Ureter (tissue), 1 donor: ENCODE data around the gene KRT4. TPM values are rescaled to one million over a fixed set of nuclear protein-coding genes. Genes with fewer than 3 reads are reported as not detected.
A peak's percentile ranks its signal among the peaks of the same experiment; 100 is the strongest.

ENCODE experiments used
- DNase-seq: peaks from one replicate; pipeline ENCODE4 v3.0.0-alpha.2; 2020; ENCODE audit warnings: low spot score
- total RNA-seq: library from RNA; stranded (reverse); gene quantifications from one replicate; pipeline ENCODE4 v1.2.4, GENCODE V29; 2023
- donor health status: DM: yes; HTN: yes; CAD: no.

KRT4 gene
- total RNA-seq, 1 donor from 2014 or later: 0.81 TPM

DNA sequence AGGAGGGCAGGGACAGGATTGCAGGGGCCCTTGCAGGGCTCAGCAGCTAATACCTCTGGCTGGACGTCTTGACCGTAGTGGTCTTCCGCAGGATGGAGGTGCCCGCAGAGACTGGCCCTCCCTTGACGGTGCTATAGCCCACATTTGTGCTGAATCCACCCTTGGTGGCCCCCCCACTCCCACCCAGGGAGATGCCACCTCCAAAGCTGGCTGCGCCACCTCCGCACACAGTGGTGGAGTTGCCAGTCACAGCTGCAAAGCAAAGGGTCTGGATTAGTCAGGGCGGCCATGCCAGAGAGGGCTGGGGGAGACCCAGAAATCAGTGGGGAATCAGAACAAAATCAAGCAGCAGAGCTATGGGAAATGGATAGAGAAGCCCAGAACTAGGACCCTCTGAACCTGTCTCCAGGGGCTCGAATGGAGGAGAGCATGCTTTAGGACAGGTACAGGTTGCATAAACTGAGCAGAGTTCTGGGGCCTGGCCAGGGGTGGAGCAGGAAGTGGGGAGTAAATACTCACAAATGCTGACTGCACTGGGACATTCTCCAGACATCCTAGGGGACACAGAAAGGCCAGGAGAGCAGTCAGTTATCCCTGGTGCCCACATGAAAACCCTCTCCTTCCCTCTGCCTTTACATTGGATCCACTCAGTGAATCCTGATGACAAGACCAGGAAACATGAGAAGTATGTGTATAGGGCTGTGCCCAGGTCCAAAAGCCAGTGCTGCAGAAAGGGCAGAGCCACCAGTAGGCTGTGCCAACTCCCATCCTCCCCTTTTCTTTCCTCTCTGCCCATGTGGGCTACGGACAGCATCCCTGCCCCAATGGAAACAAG, 8.1 kb upstream of the KRT4 start:
- DNase-seq: peak; percentile 51

DNA sequence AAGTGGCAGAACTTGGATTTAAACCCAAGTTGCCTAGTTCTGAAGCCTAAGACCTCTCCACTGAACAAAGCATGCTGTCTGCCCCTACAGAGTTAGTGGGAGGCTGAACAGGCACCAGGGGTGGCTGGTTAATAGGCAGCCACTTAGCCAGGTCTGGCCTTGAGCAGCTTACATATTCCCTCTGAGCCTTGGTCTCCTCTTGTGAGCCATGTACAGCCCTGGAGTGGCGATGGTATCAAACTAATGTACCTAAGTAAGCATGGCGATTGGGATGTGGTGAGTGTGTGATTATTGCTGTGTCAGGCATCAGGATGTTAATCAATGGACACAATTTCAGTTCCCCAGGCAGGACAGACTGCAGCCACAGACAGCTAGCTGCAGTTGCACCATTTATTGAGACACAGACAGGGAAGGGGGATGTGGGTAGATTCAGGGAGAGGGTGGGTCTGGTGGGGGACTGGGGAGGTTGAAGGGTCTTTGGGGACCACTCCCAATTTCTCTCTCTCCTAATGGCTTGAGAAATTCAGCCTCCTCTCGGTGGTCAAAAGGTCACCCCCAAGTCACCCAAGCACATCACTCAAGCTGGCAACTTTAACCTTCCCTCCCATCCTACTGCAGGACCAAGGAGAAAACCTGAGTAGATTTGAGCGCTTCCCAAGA, 7.3 kb upstream of the KRT4 start:
- no peak for DNase-seq

DNA sequence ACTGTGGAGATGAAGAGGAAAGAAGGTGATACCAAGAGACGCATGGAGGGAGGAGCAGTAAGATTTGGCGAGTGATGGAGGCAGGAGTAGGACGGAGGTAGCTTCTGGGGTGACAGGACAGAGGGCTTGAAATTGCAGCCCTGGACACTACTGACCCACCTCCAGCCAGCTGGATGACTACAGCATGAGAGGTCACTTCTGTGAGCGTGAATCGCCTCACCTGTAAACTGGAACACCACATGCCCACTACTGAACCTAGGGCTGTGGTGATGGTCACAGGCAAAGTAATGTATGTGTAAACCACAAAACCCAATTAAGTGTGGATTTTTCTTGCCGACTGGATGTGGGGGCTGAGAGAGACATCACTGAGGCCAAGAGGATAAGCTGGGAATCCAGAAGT, 6.6 kb upstream of the KRT4 start:
- no peak for DNase-seq

DNA sequence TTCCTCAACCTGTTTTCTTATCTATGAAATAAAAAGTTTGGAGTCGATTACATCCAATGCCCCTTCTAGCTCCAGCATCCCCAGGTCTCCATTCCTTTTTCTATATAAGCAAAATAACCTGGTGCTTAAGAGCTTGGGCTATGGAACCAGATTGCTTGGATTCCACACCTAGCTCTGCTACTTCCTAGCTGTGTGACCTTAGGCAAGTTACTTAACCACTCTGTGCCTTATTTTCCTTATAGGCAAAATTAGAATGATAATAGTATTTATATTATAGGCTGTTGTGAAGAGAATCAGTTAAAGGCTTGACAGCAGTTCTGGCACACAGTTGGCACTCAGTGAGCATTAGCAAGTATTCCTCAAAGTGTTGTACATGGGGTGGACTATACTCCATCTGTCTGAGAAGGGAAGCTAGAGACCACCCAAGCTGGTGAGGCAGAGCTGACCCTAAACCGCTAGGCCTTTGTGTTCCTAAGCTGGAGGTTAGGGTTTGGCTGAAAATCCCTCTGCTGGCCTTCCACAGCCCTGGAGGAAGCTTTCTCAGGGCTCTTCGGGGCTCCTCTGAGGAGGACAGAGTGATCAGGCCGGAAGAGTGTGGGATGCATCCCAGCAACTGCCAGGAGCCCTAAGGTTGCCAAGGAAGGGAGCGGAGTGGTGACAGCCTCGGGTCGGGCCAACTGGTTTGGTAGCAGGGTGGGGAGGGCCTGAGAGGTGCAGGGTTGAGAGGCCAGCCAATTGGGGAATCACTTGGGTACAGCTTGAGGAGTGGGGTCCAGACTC, 6.0 kb upstream of the KRT4 start:
- no peak for DNase-seq

DNA sequence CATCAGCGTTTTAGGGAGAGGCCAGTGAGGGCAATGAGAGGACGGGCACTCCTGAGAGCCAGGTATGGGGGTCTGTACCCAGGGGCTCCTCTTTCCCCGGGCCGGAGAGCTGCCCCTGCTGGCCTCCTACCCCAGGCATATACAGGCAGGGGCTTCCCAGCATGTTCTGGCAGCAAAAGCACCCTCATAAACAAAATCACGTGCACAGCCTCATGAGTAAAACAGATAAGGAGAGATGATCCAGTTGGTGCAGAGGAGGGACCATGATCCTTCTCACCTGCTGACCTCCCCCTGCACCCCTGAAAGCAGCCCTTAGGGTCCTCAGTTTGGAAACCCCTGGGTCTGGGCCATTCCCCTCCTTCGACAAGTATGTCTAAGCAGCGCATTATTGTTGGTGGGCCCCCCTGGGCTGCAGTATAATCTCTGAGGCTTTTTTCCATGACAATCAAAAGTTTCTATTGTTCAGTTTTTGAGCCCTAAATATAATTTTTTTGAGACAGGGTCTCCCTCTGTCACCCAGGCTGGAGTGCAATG, 5.0 kb upstream of the KRT4 start:
- no peak for DNase-seq

DNA sequence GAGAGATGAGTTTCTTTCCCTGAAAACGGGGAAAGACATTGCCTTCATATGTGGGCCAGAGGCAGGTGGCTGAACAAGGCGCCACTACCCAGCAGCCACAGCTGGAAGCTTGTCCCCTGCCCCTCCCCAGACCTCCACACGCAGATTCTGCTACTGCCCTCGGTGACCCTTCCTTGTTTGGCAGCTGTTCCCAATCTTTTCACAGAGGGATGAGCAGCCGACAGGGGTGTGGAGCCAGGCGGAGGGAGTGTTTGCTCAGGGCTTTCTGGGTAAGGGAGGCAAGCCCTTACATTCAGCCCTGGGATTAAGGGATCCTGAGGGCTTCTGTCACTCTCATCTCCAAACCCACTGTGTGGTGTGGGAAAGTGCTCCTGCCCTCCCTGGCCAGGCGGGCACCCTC, 4.5 kb upstream of the KRT4 start:
- DNase-seq: no peak

DNA sequence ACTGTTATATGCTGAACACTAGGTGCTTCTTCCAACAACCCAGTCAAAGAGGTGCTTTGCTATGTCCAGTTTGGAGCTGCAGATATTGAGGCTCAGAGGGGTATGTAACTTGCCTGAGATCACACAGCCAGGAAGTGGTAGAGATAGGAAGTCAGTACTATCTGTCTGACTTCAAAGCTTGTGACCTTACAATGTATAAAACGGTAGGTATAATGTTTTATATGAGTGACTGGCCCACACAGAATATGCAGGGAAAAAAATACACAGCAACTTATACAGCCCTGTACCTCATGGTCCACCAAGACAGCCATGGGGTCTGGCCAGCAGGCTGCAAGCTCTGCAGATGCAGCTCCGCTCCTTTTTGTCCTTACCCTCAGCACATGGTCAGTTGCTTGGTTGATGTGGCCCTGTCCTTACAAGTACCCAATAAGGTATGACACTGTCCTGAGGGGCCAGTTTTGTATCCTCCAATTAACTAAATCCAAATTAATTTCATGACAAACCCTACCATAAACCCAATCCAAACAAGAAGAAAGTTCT, 3.9 kb upstream of the KRT4 start:
- DNase-seq: no peak

DNA sequence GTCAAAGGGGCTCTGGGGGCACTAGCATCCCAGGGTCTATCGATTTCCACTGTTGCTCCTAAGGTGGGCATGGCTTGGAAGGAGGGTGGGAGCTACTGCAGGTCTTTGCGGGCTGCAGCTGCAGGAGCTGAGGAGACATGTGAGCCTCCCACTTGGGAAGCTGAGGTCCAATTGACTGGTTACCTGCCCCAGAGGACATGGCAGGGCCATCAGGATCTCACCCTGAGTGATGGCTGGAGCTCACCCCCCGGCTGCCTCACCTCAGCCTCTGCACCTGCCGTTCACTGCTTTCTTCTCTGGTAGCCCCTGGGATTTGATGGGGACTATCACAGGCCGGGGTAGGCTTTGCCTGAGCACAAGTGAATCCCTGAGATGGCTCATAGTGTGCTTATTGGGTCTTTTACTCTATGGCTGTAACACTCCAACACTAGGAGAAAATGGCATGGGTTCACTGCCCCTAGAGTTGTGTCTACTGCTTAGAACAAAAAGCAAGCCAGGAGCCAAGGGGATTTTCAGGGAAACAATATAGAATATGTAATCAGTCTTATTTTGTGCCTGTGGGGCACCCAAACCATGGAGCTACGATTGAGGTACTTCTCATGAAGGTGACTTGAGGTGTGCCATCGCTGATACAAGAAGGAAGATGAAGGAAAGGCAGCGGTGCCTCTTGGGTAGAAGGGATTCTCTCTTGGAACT, 3.2 kb upstream of the KRT4 start:
- no peak for DNase-seq

DNA sequence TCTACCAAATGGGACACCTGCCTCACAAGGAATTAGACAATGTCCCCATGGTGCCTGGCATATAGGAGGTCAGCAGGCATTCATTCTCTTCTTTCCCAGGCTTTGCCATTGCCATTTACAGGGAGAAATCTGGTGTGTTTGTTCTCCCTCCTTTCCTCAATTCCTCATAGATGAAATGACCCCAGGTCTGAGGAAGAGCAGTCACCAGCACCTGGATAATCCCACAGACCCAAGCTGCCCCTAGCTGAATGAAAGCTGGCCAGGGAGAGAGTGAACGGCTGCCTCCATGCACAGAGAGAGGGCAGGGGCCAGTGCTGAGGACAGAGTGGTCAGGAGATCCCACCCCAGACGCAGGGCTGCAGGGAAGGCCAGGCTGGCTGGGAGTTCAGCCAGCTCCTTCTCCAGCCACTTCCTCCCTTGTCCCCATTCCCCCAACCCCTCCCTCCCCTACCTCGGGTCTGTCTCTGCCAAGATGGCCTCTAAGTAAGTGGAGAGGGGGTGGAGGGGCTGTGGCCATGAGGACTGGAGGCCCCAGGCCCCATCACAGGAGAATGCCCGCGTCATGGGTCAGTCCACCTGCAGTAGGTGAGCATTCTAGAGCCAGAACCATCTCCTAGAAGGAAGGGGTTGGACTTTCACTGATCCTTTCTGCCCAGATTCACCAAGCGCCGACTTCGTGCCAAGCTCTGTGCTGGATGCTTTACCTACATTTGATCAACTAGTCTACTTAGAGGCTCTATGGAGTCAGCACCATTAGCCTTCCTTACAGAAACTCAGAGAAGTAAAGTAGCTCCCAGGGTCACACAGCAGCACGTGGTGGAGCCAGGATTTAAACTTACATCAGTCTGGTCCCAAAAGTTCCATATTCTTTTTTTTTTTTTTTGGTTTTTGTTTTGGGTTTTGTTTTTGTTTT, 2.0 kb upstream of the KRT4 start:
- DNase-seq: no peak

DNA sequence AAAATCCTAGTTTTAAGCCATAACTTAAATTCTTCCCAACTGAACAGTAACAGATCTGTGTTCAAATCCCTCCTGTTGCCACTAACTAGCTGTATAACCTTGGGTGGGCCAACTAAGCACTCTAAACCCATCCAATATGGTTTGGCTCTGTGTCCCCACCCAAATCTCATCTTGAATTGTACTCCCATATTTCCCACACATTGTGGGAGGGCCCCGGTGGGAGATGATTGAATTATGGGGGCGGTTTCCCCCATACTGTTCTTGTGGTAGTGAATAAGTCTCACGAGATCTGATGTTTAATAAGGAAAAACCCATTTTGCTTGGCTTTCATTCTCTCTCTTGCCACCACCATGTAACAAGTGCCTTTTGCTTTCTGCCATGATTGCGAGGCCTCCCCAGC, 1.2 kb upstream of the KRT4 start:
- no peak for DNase-seq

DNA sequence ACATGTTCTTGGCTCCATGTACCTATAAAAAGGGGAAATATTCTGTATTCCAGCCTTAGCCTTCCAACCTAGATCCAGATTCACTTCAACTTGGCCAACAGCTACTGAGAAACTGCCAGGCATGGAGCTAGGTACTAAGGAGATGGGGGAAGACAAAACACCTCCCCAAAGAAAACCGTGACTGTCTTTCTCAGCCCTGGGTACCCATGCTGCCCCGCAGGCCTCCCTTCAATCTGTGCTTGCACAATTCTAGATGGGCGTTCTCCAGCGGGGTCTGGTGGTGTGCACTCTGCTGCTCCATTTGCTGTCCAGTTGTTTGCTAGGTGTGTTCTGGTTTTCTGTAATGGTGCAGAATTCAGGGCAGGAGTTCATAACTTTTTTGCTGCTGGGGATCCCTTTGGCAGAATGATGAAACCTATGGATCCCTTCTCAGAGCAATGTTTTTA, 817 bp upstream of the KRT4 start:
- DNase-seq: no peak

DNA sequence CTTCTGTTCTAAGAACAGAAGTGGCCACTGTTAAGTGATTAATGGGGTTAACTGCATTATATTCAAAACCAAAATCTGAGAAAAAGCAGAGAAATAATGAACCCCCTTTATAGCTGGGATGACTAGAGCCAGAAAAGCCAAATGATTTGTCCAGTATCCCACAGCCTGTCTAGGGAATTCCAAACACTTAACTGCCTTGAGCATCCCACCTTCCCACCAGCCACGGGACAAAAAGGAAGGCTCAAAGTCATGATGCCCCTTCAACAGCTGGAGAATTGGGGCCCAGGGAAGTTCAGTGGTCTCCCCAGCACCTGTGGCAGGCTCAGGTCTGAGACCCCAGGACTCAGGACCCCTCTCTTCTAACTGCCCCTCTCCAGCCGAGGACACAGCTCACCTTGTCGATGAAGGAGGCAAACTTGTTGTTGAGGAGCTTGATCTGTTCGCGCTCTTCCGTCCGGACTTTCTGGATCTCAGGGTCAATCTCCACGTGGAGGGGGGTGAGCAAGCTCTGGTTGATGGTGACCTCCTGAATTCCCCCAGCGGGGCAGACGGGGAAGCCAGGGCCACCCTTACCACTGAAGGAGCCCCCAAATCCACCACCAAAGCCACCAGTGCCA, 605 bp downstream of the KRT4 start:
- no peak for DNase-seq

DNA sequence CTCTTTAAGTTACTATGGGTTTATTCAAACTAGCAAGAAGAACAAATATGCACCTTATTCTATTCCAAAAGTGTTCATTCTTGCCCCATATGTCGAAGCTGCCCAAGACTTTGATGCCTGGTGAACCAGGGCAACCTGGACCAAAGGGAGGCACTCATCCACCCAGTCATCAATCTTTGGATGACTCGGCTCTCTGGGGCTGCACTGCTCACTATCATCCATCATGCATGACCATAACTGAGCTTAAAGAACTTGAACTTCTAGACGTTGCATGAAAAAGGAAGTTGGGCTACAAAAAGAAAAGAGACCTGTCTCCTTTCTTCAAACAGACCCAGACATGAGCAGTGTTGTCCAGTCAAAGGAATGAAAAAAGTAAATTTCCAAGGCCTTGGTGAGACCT, 1.2 kb downstream of the KRT4 start:
- DNase-seq: no peak

DNA sequence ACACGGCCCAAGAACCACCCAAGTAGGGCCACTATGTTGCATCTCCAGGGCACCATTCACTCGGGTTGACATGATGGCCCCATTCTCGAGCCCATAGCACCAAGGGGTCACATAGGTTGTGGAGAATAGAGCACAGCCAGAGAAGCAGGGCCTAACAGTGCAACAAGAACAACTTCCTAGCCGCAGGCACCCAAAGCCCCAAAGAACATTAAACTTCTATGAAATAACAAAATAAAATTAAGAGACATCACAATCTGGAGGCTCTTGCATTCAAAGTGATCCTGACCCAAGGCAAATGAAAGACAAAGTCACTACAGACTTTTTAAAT, 1.9 kb downstream of the KRT4 start:
- no peak for DNase-seq

DNA sequence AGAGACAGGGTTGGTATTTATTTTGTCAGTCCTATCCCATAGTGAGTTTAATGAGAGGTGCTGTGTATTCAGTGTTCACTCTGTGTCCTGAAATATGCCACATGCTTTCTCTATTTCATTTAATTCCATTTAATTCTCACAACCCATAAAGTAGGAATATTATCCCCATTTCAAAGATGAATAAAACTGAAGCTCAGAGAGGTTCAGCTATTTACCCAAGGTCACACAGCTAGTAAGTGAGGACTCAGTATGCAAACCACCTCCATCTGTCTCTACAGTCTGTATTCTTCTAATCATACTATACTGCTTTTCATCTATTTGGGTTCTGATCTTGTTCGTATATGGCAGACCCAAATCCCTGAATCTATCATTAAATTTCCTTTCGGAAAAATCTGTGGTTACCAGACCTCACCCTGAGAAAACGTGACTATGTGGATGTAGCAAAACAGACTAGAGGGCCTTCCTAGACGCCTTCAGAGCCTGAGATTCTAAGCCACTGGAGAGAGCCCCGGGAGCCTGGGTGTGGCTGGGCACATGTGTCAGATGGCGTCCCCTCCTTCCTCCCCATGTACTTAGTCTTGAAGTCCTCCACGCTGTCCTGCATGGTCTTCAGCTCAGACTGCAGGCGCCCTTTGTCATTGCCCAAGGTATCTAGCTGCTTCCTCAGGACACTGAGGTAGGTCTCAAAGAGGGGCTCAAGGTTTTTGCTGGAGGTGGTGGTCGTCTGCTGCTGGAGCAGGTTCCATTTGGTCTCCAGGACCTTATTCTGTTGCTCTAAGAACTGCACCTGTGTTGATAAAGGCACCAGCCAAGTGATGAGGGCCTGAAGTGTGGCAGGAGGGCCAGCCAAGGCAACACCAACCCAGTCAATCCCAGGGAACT, 2.5 kb downstream of the KRT4 start:
- no peak for DNase-seq

DNA sequence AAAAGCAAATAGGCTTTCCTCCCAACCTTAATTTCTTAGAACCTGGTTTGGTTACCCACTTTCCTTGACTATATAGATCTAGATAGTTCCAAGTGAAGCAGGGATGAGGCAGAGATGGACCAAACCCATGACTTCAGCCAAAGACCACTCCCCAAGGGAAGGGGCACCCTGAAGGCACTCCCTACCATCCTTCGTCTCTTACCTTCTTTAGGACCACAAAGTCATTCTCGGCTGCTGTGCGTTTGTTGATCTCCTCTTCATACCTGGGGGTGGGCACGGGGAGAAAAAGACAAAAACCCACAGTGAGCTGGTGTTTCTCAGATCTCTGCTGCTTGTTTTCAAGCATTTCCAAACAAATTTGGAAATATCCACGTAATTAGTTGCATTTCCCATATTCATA, 3.4 kb downstream of the KRT4 start:
- DNase-seq: no peak

DNA sequence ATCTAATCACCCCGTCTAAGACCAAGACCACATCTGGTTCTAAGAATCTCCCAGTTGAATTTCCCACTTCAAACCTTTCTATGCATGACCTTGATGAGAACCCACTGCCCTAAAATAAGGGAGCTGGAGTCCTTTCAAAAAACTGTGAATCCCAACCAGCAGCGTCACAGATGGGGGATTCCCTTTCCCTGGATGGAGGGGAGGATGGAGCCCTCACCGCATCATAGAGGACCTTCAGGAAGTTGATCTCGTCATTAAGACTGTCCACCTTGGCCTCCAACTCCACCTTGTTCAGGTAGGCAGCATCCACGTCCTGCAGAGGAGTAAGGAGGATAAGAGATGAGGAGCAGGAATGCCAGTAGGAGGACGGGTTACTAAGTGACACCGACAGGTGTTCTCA, 4.8 kb downstream of the KRT4 start:
- DNase-seq: no peak

DNA sequence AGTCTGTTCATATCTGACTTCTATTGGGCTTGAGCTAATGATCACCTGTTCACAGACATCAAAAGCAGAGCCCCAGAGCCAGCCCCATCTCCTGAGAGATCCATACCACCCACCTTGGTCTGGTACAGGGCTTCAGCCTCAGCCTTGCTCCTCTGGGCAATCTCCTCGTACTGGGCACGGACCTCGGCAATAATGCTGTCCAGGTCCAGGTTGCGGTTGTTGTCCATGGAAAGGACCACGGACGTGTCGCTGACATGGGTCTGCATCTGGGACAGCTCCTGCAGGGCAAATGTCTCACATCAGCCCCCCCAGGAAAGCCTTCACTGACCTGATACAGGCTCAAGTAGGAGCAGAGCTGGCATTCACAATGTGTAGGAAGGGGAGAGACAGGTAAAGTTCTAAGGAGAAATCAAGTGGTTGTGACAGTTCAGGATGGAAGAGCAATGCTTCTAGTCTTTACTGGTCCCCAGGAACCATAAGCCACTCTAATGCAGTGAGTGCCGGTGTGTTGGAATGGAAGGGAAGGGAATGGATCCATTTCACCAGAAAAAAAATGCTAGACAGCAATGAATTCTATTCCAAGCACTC, 5.2 kb downstream of the KRT4 start:
- no peak for DNase-seq
